GM12874 (cell line): Measurements from ENCODE around the gene LARGE2.

Source experiments
- CTCF ChIP-seq: IDR thresholded peaks from 2 replicates; pipeline ENCODE4 v1.5.1; 2011; ENCODE audit warnings: low read depth, mild to moderate bottlenecking, control low read depth, low read length, moderate library complexity; ENCODE audit not compliant: insufficient read depth

LARGE2 gene

GRCh38 chr11:45930031-45930794 lies 7.8 kb downstream of the LARGE2 start:
- no peak for TF ChIP-seq CTCF

- TF ChIP-seq CTCF, result no peak
These were observed 8.6 kb downstream of the LARGE2 start for GRCh38 chr11:45930951-45931570.

GRCh38 chr11:45931739-45932138 lies 9.3 kb downstream of the LARGE2 start:
- TF ChIP-seq CTCF, result no peak

- TF ChIP-seq CTCF, result no peak
These were observed 9.8 kb downstream of the LARGE2 start for GRCh38 chr11:45932217-45932616.

GRCh38 chr11:45933131-45933831 lies 10.8 kb downstream of the LARGE2 start:
- no peak for TF ChIP-seq CTCF

- TF ChIP-seq CTCF, result no peak
These were observed 11.6 kb downstream of the LARGE2 start for GRCh38 chr11:45933846-45934579.

GRCh38 chr11:45934580-45935318 lies 12.3 kb downstream of the LARGE2 start:
- no peak for TF ChIP-seq CTCF
